ENCODE results near the gene RAB1A. TPM values are rescaled to one million over a fixed set of nuclear protein-coding genes. Genes with fewer than 3 reads are reported as not detected.

Gene RAB1A
- total and polyA plus RNA-seq, 2 of the 13 experiments (the other 11 are each of a cell fraction or from before 2014, with no cell fraction given): 206 to 226 TPM

GRCh38 chr2:65129826-65130663 lies at the start of gene RAB1A (continued):
- TF ChIP-seq SP5 (CRISPR knock-in tag; IDR thresholded peaks at IDR 0.05; ENCODE audit: borderline replicate concordance, low read depth) (peak; percentile 61; the same call in 1 of the 2 replicates), ZNF687 (CRISPR knock-in tag; IDR thresholded peaks at IDR 0.05) (peak; percentile 83), ARNT (IDR thresholded peaks at IDR 0.05) (no peak), ZNF614 (CRISPR knock-in tag; IDR thresholded peaks at IDR 0.05; ENCODE audit: borderline replicate concordance) (no peak; the same call in 1 of the 2 replicates), TBX2 (CRISPR knock-in tag; IDR thresholded peaks at IDR 0.05; ENCODE audit: borderline replicate concordance) (peak; percentile 88), ZBTB10 (CRISPR knock-in tag; IDR thresholded peaks at IDR 0.05; ENCODE audit: borderline replicate concordance) (no peak), ZNF644 (CRISPR knock-in tag; IDR thresholded peaks at IDR 0.05; ENCODE audit: low read depth) (no peak), BRF2 (CRISPR knock-in tag; IDR thresholded peaks at IDR 0.05) (no peak), ZNF225 (CRISPR knock-in tag; IDR thresholded peaks at IDR 0.05) (no peak), MEIS1 (CRISPR knock-in tag; IDR thresholded peaks at IDR 0.05; ENCODE audit: borderline replicate concordance) (0 out of 2 replicates have a peak, but pooled peaks have one; percentile 75), ZFYVE20 (CRISPR knock-in tag; IDR thresholded peaks at IDR 0.05; ENCODE audit: borderline replicate concordance, low read depth) (no peak), ZNF709 (CRISPR knock-in tag; IDR thresholded peaks at IDR 0.05) (no peak; the same call in 1 of the 2 replicates)
- TF ChIP-seq, protein P1, sequence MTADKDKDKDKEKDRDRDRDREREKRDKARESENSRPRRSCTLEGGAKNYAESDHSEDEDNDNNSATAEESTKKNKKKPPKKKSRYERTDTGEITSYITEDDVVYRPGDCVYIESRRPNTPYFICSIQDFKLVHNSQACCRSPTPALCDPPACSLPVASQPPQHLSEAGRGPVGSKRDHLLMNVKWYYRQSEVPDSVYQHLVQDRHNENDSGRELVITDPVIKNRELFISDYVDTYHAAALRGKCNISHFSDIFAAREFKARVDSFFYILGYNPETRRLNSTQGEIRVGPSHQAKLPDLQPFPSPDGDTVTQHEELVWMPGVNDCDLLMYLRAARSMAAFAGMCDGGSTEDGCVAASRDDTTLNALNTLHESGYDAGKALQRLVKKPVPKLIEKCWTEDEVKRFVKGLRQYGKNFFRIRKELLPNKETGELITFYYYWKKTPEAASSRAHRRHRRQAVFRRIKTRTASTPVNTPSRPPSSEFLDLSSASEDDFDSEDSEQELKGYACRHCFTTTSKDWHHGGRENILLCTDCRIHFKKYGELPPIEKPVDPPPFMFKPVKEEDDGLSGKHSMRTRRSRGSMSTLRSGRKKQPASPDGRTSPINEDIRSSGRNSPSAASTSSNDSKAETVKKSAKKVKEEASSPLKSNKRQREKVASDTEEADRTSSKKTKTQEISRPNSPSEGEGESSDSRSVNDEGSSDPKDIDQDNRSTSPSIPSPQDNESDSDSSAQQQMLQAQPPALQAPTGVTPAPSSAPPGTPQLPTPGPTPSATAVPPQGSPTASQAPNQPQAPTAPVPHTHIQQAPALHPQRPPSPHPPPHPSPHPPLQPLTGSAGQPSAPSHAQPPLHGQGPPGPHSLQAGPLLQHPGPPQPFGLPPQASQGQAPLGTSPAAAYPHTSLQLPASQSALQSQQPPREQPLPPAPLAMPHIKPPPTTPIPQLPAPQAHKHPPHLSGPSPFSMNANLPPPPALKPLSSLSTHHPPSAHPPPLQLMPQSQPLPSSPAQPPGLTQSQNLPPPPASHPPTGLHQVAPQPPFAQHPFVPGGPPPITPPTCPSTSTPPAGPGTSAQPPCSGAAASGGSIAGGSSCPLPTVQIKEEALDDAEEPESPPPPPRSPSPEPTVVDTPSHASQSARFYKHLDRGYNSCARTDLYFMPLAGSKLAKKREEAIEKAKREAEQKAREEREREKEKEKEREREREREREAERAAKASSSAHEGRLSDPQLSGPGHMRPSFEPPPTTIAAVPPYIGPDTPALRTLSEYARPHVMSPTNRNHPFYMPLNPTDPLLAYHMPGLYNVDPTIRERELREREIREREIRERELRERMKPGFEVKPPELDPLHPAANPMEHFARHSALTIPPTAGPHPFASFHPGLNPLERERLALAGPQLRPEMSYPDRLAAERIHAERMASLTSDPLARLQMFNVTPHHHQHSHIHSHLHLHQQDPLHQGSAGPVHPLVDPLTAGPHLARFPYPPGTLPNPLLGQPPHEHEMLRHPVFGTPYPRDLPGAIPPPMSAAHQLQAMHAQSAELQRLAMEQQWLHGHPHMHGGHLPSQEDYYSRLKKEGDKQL (CRISPR knock-in tag; IDR thresholded peaks at IDR 0.05; ENCODE audit: low read depth): no peak
